ENCODE measurements around the gene ATP9A.
"Not testable (repeated sequence)": the region's sequence is repeated elsewhere in the genome, so short reads cannot be mapped to it uniquely, and the experiment has no call there.

The ATP9A gene

GRCh38 chr20:51568533-51568932 is 199.7 kb downstream of the ATP9A start:
- DNase-seq = not testable (repeated sequence)

DNA sequence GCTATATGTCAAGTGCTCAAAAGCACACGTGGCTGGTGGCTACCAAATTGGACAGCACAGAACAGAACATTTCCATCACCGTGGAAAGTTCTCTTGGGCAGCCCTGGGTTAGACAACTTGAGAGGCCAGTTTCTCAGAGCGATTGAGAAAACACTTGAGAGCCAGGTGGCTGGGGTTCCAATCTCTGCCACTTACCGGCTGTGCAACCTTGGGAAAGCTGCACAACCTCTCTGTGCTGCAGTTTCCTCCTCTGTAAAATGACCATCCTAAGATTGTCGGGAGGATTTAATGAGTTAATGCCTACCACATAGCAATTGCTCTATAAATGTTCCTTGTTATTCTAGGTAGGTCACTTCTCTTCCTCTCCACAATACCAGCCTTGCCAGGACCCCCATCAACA is 200.6 kb downstream of the ATP9A start:
- DNase-seq = no peak

DNA sequence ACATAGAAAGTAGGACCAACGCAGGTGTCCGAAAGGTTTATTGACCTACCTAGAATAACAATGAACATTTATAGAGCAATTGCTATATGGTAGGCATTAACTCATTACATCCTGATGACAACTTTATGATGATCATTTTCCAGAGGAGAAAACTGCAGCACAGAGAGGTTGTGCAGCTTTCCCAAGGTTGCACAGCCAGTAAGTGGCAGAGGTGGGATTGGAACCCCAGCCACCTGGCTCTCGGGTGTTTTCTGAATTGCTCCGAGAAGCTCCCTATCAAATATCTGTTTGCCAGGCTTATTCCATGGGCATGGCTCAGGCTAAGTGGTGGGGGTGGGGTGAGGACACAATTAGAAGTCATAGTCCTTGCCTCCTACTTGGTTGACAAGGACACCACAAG is 201.6 kb downstream of the ATP9A start:
- no peak for DNase-seq

DNA sequence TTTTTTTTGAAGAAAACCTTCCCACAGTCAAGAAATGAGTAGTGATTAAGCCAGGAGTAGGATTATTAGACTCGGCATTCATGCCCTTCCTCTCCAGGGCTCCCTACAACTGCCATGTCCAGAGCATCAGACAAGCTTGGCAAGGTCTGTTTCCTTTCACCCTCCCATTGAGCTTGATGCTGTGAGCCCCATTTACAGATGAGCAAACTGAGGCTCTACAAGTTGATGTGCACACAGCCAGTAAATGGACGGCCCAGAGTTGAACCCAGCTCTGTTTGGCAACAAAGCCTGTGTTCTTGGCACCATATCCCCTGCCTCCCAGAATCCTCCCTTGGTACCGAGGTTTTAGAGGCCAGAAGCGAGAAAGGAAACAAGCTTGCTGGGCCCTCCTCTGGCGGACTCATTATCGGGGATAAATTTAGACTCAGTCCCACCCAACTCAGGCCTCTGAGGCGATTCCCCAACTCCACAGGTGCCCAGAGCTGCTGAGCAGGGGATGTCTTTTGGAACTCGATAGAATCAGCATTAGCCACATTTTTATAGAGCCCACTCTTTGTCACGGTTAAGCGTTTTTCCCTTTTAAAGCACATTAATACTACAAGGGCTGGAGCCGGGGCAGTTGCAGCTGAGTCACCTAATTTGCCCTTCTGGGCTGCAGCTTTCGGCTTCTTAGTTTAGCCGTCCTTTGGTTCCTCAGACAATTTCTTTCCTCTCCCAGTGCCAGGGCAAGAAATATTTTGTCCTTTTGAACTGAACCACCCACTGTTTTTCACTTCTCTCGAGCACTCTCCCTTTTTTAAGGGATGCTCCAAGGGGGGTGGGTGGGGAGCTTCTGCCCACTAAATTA is 202.7 kb downstream of the ATP9A start:
- no peak for DNase-seq

- no peak for DNase-seq
These were observed 204.5 kb downstream of the ATP9A start for GRCh38 chr20:51563486-51564332.

GRCh38 chr20:51563174-51563485 is 205.1 kb downstream of the ATP9A start:
- no peak for DNase-seq

- DNase-seq = no peak
These were observed 205.6 kb downstream of the ATP9A start for GRCh38 chr20:51562332-51563173.

- DNase-seq = no peak
These were observed 206.2 kb downstream of the ATP9A start for GRCh38 chr20:51562027-51562331.

DNA sequence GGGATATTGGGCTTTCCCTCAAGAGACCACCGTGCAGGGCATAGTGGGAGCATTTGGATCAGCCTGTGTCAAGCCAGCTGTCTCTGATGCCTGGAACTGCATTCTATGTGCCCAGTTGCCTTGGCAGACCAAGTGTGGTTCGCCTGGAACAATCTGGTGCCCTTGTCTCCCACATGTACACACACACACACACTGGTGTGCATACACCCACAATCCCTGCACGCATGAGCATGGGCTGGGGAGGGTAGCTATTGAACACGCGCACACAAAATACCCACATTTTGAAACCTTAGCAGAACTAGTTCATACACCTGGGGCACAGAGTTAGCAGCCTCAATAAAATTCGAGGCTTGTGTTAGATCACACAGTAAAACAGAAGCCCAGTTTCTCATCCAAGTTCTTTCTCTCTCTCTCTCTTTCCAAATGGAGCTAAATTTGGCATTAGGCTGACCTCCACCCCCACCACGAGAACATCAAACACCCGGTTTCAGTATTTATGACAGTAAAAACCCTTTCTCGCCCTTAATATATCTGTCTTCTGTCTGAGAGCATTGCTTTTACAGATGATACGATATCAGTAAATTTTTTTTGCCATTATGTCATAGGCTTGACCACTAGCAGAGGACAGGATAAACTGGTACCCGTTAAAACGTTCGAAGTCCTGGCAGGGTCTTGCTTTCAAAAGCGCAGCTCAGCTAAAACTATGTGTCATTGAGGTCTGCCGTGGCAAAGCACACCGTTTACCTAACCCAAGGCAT is 207.5 kb downstream of the ATP9A start:
- DNase-seq = no peak

DNA sequence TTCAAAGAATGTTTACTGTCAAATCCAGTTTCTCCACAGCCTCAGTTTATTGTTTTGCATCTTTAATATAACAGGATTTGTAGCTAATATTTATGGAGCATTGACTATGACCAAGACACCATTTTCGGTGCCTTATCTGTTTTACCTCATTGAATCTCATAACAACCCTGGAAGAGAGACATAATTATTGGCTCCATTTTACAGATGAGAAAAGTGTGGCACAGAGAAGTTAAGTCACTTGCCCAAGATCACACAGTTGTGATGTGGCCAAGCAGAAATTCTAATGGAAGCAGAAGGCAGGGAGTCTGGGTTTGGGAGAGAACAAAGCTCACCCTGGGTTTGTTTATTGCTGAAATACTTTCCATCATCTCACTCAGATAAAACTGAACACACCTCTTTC is 208.1 kb downstream of the ATP9A start:
- no peak for DNase-seq

DNA sequence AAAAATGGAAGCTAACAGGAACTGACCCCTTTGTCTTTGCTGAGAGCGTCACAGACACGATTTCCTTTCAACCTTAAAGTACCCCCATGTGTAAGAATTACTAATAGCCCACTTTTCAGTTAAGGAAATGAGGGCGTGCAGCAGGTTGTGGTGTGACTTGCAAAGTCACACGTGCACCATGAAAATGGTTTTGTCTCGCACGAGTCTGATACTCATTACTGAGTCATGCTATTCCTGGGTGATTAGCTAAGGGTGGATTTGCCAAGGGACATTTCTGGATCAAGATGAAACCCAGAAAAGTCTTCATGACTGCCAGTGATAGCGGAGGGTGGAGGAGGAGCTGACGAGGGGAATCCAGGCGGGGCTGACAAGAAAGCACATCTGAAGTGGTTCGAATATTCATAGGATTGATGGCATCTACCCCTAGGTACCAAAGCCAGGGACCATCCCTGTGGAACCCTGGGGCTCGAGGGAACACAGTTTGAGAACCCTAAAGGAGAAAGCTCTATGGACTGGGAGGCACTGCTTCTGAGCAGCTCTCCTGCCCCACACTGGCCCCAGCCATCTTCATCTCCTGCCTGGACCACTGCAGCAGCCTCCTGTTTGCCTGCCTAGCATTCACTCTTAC is 213.5 kb downstream of the ATP9A start:
- no peak for DNase-seq

DNA sequence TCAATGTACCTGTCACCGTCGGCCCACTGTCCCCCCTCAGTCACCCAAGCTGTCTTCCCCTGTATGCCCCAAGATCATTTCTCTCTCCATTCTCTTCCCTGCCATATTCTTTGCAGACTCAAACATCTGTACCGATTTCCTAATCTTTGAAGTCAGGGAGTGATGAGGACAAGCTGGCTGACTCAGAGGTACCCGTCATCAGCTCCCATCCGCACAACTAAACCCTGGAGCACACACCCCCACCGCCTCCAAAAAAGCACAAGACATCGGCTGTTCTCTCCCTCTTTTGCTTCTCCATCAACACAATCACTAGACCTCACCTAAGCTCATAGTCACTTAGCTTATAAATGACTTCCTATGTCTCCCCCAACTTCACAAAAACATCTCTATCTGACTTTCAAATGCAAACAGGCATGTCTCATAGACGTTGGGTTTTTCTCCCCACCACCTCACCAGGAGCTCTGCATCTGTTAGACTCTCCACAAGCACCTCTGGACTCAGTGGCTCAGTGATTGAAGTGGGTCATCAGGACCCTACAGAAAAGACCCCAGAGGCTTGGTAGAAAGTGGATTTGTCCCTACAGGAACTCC is 214.2 kb downstream of the ATP9A start:
- no peak for DNase-seq

DNA sequence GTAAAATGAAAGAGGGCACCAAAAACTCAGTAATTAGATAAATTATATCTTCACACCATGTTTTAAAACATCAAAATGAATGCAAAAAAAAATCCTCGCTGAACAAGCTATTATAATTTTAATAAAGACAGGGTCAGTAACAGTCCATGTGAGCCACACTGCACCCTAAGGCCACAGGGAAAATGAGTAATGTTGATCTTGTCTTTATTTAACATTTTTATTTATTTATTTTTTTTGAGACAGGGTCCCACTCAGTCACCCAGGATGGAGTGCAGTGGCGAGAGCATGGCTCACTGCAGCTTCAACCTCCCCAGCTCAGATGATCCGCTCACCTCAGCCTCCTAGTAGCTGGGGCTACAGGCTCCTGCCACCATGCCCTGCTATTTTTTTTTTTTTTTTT is 217.0 kb downstream of the ATP9A start:
- DNase-seq = no peak

- DNase-seq = no peak
These were observed 218.7 kb downstream of the ATP9A start for GRCh38 chr20:51549474-51549873.

DNA sequence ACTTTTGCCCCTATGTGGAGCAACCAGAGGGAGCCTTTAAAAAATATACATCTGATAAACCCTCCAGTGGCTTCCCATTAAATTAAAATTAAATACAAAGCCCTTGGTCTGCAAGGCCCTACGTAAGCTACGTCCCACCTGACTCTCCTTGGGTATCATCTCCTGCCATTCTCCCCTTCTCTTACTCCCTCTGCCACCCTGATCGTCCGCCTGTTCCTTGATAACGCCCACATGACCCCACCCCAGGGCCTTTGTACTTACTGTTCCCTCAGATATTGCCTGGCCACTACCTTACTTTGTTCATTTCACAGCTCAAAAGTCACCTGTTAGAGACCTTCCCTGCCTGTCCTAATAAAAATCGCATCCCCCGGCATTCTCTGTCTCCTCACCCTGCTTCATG is 220.2 kb downstream of the ATP9A start:
- no peak for DNase-seq
